Suppressor macrophage treated with lipopolysaccharide for 1 hour (primary cell): ENCODE data around the gene SVOP.

Experiments
- DNase-seq, 3 donors: peaks; one replicate each; pipeline ENCODE4 v3.0.0-alpha.2; 2020 to 2022

The SVOP gene

DNA sequence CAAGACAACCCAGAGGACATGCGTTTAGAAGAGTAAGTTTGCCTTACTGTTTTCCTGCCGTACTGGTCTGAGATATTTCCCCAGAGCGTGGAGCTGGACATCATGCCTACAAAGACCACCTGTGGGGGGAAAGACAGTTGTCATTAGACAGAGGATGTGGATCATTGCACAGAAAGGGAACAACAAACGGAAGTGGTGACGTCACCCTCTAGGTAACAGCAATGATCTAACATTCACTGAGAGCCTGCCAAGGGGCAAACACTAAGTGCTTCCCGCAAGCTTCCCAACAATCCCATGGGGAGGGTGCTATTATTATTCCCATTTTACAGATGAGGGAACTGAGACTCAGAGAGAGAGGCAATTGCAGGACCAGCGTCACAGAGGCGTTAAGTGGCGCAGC is 48.5 kb downstream of the SVOP start:
- DNase-seq, result peak in 2 of 3 donors; percentile 15 to 17

DNA sequence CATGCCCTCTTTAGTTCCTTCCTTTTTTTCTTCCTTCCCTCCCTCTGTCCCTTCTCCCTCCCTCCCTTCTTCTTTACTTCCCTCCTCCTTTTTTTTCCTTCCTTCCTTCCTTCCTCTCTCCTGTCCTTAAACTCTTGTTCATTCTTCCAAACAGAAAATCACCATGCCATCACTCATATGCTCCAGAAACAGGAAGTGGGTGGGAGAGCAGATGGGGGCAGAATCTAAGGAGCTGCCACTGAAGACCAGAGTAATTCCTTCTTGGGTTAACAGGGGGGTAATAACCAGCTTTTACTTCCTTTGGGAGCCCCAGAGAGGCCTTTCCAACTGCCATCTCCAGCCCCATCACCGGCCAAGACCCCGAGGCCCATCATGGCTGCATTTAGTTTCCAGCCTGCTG is 51.2 kb downstream of the SVOP start:
- no peak for DNase-seq

DNA sequence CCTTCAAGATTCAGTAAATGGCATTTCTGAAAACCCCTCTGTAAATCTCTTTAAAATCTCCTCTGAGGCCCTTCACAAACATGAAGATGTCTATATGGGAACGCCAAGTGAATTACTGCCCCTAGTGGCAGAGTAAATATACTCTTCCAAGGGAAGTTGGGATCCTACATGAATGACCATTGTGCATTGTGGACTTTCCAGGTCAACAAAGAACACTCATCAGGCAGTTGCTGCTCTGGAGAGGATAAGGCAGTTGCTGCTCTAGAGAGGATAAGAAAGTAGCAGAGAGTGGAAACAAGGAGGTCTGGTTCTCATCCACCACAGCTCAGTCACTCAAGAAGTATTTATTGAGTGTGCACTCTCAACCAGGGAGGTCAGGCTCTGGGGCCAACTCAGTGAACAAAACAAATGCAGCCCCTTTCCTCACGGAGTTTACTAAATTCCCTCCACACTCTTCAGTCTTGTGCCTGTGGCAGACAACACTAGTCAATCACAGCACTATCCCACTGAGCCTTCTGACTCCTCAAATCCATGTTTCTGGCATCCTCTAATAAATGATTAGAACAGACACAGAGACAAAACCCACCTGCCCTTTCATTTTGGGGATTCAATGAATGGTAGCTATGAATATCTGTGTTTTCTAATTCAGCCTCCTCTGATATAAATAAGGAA is 52.9 kb downstream of the SVOP start:
- DNase-seq, result peak; percentile 66 to 72 (median 68)

DNA sequence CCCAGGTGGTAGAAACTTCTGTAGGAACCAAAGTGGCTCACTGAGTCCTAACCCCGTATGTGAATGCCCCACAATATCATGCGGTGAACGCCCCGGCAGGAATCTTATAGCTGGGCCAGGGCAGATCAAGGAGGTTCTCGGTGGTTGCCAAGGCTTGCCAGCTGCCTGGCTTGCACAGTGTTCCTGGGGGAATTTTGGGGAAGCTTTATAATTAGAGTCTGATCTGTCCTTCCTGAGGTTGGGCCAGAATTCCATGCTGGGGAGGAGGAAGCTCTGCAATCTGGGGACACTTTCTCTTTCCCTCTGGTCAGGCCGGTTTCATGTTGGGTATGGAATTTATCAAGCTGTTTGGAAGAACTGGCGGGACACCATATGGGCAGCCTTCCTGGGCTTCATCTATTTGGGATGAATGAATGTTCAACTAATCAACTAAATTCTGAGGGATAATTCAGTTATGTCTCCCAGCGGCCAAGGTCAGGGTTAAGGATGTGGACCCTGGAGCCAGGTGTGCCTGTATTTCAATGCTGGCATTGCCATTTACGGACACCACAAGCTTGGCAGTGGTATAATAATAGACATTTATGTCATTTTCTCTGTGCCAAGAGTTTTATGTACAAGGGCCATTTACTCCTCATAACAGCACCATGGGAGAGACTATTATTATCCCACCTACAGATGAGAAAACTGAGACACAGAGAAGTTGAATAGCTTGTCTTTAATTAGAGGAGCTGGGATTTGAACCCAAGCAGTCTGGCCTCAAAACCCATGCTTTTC is 54.3 kb downstream of the SVOP start:
- DNase-seq, result no peak

DNA sequence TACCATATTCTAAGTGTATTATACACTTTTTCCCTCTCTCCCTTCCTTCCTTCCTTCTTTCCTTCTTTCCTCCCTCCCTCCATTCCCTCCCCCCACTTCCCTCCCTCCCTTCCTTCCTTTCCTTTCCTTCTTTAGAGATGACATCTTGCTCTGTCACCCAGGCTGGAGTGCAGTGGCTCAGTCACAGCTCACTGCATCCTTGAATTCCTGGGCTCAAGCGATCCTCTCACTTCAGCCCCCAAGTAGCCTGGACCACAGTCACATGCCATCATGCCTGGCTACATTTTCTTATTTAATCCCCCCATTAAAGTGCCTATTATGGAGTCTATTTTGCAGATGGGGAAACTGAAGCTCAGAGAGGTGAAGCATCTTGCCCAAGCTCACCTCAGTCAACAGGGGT is 55.0 kb downstream of the SVOP start:
- no peak for DNase-seq

DNA sequence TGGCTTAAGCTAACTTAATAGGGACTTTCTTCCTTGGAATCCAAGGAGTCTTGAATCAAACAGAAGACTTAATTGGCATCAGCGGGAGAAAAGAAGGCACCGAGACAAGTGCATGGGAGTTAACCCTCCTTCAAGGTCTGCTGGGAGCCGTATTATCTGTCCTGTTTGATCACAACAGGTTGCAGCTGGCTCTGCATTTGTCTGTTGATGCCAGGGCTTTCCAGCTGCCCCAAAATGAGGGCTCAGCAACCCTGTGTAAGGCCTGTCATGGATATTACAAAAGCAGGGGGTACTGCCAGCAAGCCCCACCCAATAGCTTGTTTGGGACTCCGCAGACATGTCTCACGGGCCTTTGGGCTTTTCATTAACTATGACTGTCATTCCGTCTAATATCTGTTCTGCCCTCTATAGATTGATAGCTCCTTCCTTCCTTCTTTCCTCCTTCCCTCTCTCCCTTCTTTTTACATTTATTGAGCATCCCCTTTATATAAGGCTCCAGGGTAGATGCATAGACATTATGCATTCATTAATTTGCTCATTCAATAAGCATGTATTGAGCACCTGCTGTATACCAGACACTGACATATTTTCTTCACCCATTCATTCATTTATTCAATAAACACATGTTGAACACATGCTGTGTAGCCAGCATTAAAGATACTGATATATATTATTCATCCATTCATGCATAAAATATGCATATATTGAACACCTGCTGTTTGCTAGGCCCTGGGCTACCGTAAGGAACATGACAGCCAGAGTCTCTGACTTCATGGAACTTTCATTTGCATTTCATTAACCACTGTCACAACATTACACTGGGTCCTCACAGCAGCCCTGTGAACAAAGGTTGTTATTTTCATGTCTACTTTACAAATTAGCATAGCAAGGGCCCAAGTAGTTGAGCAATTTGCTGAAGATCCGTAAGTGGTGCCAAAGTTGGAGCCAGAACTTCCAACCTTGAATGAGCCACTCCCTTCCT is 56.2 kb downstream of the SVOP start:
- no peak for DNase-seq

DNA sequence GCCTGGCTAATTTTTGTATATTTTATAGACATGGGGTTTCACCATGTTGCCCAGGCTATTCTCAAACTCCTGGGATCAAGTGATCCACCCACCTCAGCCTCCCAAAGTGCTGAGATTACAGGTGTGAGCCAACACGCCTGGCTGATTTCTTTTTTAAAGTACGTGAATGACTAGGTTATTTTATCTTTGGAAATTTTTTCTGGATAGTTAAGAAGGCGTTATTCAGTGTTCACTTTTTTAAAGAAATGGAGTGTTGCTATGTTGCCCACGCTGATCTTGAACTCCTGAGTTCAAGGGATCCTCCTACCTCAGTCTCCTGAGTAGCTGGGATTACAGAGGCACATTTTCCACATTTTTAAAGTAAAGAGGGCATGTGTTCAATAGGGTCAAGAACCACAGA is 58.6 kb downstream of the SVOP start:
- no peak for DNase-seq

DNA sequence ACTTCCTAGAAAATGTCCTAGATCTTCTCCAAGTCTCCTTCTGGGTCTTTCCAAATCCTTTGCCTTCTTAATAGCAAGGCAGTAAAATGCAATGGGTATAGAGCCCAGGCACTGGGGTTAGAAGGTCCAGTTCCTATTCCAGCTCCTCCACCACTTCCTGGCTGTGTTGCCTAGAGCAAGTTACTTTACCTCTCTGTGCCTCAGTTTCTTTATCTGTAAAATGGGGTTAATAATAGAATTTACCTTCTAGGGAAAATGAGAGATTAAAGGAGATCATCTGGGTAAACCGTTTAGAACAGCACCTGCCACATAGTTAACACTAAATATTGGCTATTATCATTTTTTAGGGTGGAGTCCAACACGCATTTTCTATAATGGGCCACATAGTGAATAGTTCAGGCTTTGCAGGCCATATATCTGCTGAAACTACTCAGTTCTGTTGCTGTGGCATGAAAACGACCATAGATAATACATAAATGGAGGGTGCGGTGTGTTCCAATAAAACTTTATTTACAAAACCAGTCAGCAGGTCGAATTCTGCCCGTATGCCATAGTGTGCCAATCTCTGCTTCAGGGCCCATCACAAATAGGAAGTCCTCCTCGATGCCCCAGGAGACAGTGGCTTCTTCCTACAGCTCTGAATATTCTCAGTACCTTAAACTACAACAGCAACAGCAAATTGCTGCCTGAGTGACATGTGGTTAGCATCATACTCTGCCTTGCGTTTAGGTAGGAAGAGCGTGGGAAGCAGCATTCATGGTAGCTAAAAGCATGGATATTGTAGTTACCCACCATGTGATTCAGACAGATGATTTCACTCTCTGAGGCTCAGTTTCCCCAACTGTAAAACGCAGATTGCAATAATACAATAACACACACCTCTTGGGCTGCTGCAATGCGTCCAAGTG is 60.9 kb downstream of the SVOP start:
- no peak for DNase-seq

DNA sequence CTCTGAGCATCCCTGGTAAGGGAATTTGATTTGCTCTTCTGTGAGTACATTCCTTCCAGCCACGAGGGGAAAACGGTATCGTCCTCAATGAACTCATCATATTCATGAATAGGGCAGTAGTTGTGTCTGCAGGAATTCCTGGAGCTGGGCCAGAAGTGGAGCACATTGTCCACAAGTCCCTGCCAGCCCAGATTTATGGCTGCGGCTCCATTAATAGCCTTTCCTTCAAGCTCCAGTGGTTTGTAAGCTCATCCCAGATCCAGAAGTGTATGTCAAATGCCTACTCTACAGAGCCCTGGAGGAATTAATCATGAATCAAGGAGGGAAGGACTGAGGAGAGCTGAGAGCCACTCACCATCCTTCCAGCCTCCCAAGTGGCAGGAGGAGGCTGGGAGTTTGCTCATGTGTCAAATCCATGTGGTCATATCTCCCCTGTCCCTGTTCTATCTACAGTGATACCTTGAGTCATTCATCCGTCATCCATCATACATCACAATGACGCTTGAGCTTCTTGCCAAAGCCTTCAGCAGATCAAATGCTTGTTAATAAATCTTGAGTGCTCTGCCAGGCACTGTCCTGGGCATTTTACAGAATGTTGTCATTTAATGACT is 65.5 kb downstream of the SVOP start:
- DNase-seq, result no peak

DNA sequence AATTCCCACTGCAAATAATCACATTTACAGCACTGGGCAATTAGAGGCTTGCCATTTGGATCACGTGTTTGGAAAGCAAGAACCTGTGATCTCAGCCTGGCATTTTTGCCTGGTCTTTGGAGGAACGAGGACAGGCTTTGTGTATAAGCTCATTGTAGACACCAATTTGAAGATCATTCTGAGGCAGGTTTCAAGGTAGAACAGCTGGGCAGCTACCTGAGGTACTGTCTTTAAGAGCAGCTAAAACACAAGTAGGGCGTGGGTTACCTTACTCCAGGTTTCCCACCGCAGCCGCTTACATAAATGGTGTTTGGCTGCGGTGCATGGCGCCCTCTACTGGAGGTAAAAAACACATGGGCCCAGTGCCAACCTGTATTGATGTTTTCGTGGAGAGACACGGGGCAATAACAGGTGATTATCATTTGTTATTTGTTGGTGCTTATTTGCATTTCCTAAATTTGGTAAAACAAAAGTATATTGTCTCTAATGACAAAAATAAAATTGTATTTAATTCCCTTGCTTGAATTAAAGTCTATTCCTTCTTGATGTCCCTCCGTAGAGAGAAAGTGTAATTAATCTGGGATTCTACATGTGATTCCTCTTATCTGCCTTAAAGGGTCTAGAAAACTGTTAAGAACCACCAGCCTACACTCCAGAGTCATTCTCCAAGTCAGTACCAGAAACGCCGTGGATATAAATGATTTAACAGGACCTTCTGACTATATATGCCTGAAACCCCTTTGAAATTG is 69.7 kb downstream of the SVOP start:
- DNase-seq, result peak; percentile 72 to 82 (median 80)

DNA sequence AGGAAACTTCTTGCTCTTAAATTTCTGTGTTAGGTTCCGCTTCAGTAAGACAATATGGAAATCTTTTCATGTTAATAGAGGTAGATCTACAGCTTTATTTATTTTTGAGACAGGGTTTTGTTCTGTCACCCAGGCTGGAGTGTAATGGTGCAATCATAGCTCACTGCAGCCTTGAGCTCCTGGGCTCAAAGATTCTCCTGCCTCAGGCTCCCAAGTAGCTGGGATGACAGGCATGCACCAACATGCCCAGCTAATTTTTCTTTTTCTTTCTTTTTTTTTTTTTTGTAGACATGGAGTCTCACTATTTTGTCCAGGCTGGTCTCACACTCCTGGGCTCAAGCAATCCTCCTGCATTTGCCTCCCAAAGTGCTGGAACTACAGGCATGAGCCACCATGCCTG is 70.9 kb downstream of the SVOP start:
- no peak for DNase-seq

DNA sequence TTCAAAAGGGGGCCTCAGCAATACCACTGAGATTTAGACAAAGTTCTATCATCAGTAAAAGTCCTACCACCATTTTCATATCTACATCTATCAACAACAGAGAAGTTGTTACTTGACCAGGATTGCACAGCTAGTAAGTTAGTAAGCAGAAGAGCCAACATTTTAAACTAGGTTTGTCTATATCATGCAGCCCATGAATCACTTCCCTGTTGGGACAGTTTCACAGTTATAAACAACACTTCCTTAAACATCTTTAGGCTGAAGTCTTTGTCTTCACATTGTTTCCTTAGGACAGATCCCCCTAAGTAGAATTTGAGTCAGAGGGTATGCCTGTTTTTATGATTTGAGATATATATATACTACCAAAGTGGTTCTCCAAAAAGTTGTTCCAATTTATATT is 72.5 kb downstream of the SVOP start:
- peak; percentile 50 to 82 (median 81) for DNase-seq

DNA sequence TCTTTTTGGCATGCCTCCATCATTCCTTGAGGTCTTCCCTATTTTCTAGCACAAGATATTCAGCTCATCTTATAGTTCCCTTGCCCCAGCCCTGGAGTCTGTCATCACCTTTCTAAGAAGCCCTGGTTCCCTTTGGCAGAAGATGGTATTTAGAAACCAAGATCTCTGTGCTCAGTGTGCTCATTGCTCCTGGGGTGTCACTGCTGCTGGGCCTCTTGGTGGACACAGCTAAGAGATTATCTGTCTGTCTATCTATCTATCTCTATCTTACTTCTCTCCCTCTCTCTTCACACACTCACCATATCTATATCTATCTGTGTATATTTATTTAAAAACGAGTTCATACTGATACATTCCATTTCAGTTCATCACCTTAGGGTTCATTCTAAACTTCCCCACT is 73.8 kb downstream of the SVOP start:
- no peak for DNase-seq

DNA sequence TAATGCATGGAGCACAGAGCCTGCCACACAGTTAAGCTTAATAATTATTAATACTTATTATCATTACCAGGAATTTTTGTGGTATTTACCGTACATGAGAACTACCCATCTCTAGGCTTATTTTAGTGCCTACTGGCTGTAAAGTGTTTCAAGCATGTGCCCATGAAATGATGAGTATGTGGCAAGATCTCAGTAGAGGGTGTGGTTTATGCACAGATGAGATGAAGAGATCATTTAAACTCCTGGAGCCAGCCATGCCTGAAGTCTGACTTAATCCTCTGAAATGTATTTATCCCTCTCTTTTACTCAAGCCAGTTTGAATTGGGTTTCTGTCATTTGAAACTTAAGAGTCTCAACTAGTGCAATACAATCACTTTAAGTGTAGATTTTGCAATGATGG is 80.7 kb downstream of the SVOP start:
- DNase-seq, result no peak

DNA sequence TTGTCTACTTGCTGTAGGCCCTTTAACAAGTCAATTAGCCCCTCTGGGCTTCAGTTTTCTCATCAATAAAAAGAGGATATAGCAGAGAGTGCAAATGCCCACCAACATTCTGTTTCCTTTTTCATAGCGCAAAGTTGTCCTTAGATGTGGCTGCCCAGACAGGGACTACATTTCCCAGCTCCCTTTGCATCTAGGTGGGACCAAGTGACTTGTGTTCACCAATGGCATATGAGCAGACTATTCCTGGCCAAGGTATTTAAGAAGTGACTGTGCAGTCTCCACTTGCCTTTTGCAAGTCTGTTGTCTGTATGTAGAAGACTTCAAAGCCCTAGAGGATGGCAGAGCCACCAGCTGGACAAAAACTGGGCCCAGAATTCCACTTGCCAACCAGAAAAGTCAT is 81.3 kb downstream of the SVOP start:
- peak; percentile 53 to 62 (median 58) for DNase-seq

DNA sequence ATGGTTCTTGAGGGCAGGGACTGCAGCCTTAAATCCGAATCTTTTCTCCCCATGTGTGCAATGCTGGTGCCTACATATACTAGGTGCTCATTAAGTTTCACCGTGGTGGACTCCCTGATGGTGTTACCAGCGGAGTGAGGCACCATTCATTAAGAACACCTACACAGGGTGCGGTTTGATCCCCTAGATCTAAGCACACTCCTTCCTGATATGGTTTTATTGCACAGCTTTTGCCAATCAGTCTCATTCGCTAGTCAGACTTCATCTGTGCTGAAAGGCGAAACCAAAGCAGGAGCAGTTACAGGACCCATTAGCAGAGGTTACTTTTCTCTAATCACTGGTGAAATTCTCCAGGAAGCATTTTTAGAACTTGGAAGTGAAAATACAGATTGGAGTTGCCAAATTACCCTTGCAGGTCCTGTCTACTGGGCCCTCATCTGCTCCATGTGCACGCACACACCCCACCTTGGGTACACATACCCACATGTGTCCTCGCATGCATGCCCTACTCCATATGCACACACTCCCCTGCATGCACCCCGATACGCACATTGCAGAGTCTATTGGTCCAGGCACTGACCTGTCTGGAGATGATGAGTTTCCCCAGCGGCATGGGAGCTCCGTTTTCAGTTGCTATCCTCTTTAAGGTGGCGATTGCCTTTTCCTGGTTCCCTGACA is 82.5 kb downstream of the SVOP start:
- no peak for DNase-seq

DNA sequence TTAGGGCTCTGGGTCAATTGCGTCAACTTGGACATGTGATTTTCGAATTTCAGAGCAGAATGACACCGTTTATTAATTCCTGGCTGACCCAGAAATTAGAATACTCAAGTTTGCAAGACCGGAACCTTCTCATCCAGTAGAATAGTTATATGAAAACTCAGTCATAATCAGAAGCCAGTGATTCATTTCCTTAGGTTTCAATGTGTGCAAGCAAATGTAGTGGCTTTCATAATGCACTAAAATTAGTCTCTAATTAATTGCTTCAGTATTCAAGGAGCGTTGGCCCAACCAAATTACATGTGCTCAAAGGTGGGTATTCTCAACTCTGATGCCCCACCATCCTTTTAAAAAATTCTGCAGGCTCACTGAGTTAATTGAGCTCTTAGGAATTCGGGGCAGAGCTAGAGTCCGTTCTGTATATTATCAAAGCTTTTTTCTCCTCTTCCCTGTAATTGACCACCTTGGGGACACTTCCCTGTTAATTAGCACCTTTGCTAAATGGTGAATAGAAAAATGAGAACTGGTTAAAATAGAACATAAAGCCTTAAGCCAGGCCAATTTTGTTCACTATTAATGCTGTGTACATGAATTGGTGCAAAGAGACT is 85.6 kb downstream of the SVOP start:
- no peak for DNase-seq

DNA sequence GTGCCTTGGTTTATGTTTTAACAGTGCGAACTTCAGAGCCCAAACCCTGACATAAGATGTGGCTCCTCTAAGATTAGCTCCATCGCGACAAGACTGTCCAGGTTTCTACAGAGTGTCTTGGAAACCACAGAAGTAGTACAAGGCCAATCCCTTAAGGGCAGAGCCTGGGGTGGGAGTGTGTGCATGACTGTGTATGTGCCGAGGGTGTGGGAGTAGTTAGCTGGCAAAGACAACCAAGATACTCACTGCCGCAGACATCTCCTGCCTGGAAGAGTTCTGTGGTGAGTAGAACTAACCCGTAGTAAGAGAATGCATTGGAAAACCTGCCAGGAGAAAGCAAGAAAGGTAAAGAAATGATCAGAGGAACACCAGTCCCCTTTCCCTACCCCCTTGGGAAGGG is 86.9 kb downstream of the SVOP start:
- no peak for DNase-seq

DNA sequence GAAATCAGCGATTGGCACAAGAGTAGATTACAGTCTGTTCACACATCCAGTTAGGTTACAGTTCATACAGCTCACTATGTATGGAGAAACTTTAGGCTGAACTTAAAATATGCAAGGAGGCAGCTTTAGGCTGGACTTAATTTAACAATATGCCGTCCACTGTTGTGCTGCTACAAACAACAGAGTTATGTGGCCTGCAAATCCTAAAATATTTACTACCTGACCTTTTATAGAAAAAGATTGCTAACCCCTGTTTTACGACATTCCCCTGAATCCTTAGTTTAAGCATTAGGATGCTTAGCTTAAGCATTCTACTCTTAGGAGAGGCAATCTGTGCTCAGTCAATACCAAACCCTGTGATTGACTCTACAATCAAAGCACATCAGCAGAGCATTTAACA is 90.1 kb downstream of the SVOP start:
- DNase-seq, result no peak

DNA sequence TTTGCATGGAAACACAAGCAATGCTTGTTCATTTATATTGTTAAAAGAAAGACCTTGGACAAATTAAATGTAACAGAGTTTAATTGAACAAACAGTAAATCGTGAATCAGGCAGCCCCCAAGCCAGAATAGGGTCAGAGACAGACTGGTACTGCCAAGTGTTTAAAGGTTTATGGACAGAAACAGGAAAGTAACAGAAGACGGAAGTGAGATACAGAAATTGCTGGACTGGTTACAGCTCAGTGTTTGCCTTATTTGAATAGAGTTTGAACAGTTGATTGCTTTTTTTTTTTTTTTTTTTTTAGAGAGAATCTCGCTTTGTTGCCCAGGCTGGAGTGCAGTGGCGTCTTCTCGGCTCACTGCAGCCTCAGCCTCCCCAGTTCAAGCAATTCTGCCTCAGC is 90.7 kb downstream of the SVOP start:
- peak in 1 of 3 donors; percentile 32 for DNase-seq
